Measurements from ENCODE around the gene MDFI.

Gene MDFI

GRCh38 chr6:41642090-41642959 lies 4.1 kb downstream of the MDFI start:
- Histone ChIP-seq H3K4me3 (ENCODE audit: low read length) (no peak overlapping the region), H2AFZ (ENCODE audit: low read depth, low read length) (no peak overlapping the region), H3K9me3 (ENCODE audit: low read length) (no peaks in the 10 kb centered on the region), H3K27me3 (ENCODE audit: insufficient read depth, low read length) (no peaks in the 10 kb centered on the region), H3K4me1 (ENCODE audit: insufficient read depth, low read length) (peaks cover 30% of the 10 kb centered on the region), H3K36me3 (ENCODE audit: insufficient read depth, low read length) (peaks cover 14% of the 10 kb centered on the region)

DNA sequence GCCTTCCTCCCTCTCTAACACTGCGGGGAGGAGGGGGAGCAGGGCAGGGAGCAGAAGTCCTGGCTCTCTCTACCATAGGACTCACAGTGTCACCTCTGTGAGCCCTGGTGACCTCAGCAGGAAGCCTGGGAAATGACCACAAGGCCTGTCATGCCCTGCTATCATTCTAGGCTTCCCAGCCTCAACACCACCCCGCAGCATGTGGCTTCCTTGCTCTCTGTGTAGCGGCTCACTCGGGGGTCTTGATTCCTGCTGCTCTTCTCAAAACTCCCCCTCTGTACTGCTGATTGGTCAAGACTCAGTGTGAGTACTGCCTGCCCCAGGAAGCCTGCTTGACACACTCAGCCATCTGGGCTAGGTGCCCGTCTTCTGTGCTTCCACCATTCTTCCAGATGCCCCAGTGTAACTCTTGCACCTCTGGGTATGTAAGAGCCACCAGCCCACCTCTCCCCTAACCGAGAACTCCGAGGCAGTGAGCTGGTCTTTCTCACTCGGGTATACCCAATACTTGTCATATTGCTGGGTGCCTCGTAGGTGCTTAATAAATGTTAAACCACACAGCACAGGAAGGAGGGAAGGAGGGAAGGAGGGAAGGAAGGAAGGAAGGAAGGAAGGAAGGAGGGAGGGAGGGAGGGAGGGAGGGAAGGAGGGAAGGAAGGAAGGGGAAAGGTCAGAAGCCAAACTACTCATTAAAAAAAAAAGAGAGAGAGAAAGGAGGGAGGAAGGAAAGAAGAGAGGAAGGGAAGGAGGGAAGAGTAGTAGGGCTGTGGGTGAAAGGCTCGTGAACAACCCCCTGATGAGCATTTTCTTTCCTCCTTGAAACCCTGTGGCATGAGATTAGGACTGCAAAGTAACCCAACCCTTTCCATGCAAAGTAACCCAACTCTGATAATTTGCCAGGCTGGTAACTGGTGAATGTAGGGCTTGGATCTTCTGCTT lies 5.0 kb downstream of the MDFI start:
- H3K36me3 ChIP-seq (ENCODE audit: insufficient read depth, low read length), result peaks cover 19% of the 10 kb centered on the region
- H2AFZ ChIP-seq (ENCODE audit: low read depth, low read length), result no peak overlapping the region
- H3K27me3 ChIP-seq (ENCODE audit: insufficient read depth, low read length), result no peaks in the 10 kb centered on the region
- peaks cover 25% of the 10 kb centered on the region for H3K4me1 ChIP-seq (ENCODE audit: insufficient read depth, low read length)
- H3K9me3 ChIP-seq (ENCODE audit: low read length), result no peaks in the 10 kb centered on the region
- H3K4me3 ChIP-seq (ENCODE audit: low read length), result no peak overlapping the region

DNA sequence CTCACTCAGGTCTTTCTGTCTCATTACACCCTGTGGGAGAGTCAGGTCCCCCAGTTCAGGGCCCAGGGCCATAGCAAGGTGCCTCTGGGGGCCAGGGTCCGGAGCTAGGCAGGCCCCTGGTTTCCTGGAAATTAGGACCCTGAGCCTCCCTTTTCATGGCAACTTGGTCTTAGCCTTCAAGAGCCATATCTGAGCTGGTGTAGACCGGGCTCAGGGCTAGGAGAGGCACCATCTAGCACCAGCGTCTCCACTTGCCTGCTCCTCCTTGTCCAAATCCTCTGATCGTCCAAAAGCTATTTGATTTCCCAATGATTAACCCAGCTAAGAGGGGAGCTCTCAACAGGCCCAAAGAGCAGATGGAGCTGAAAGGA lies 5.6 kb downstream of the MDFI start:
- H3K9me3 ChIP-seq (ENCODE audit: low read length), result no peaks in the 10 kb centered on the region
- H3K4me1 ChIP-seq (ENCODE audit: insufficient read depth, low read length), result peaks cover 25% of the 10 kb centered on the region
- H3K36me3 ChIP-seq (ENCODE audit: insufficient read depth, low read length), result peaks cover 24% of the 10 kb centered on the region
- no peak overlapping the region for H3K4me3 ChIP-seq (ENCODE audit: low read length)
- no peak overlapping the region for H2AFZ ChIP-seq (ENCODE audit: low read depth, low read length)
- no peaks in the 10 kb centered on the region for H3K27me3 ChIP-seq (ENCODE audit: insufficient read depth, low read length)

DNA sequence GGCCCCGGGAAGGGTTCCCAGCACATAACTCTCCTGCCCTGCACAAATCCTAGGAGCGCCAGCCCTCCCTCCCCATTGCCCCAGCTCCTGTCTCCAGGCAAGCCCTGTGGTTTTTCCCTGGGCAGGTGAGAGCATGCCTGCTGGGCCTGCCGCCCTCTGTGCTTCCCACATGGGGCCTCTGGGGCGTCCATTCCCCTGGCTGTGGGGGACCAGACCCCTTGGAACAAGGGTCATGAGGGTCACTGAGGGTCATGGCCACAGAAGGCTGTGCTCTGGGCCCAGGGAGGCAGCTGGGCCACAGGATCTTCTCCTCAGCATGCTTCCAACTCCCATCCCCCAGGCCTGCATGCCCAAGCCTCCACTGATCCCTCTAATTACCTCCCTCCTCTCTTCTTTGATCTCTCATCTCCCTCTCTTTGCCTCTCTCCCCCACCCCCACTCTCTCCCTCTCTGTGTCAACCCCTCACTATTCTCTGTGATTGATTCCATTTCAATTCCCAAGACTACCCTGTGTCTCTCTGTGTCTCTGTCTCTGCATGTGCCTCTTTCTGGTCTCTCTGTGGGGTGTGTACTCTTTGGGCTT lies 6.1 kb downstream of the MDFI start:
- peaks cover 27% of the 10 kb centered on the region for H3K36me3 ChIP-seq (ENCODE audit: insufficient read depth, low read length)
- no peaks in the 10 kb centered on the region for H3K9me3 ChIP-seq (ENCODE audit: low read length)
- H3K4me3 ChIP-seq (ENCODE audit: low read length), result no peak overlapping the region
- H2AFZ ChIP-seq (ENCODE audit: low read depth, low read length), result no peak overlapping the region
- H3K4me1 ChIP-seq (ENCODE audit: insufficient read depth, low read length), result peaks cover 23% of the 10 kb centered on the region
- no peaks in the 10 kb centered on the region for H3K27me3 ChIP-seq (ENCODE audit: insufficient read depth, low read length)

DNA sequence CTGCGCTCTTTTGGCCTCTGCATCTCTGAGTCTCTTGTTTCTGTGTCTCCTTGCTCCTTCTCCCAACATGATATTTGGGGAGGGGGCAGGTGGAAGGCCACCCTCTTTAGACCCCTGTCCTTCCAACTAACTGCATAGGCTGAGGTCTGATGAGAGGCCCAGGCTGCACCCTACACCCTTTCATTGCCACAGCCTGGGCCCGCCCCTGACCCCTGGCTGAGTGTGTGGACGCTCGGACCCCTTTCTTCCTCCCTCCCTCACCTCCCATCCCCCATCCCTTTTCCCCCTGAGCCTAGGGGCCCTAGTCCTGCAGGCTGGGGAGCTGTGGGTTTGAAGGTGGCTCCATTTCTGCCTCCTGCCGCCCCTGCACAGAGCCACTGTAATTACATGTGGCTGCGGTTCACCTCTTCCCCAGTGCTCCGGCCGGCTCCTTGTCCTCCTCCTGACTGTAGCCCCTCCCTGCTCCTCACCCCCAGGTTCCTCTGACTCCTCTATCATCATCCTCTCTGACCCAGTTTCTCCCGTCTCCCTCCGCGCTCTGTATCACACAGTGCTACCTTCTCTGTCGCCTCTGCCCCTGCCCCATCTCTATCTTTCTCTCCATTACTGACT lies 6.8 kb downstream of the MDFI start:
- Histone ChIP-seq H2AFZ (ENCODE audit: low read depth, low read length) (no peak overlapping the region), H3K4me3 (ENCODE audit: low read length) (no peak overlapping the region), H3K4me1 (ENCODE audit: insufficient read depth, low read length) (peaks cover 16% of the 10 kb centered on the region), H3K27me3 (ENCODE audit: insufficient read depth, low read length) (no peaks in the 10 kb centered on the region), H3K9me3 (ENCODE audit: low read length) (no peaks in the 10 kb centered on the region), H3K36me3 (ENCODE audit: insufficient read depth, low read length) (peaks cover 33% of the 10 kb centered on the region)

DNA sequence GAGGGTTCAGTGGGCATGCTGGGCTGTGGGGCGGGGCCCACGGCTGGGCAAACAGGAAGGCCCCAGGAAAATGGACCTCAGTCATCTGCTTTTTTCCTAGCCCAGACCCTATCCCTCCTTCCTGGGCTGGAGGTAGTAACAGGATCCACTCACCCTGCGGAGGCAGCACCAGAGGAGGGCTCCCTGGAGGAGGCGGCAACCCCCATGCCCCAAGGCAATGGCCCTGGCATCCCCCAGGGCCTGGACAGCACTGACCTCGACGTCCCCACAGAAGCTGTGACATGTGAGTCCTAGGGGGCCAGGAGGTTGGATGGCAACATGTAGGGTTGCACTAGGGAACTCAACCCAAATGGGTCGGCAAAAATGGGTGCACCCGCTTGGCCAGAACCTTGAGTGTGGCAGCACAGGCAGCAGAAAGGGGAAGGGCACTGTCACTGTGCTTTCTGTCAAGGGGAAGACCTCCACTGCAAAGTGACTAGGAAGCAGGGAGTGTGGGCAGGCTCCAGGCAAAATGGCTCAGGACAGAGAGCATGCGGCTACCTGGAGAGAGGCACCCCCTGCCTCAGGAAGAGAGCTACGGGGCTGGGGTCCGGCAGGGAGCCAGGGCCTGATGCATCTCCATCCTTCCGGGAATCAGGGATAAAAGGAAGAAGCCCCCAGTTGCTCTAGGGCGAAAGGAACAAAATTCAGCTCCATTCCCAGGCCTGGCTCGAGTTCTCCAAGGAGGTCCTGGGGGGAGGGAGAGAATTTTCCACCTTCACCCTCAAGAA lies 7.9 kb downstream of the MDFI start:
- H3K9me3 ChIP-seq (ENCODE audit: low read length), result no peaks in the 10 kb centered on the region
- peaks cover 15% of the 10 kb centered on the region for H3K4me1 ChIP-seq (ENCODE audit: insufficient read depth, low read length)
- no peak overlapping the region for H3K4me3 ChIP-seq (ENCODE audit: low read length)
- no peak overlapping the region for H2AFZ ChIP-seq (ENCODE audit: low read depth, low read length)
- no peaks in the 10 kb centered on the region for H3K27me3 ChIP-seq (ENCODE audit: insufficient read depth, low read length)
- H3K36me3 ChIP-seq (ENCODE audit: insufficient read depth, low read length), result peaks cover 40% of the 10 kb centered on the region

- no peak overlapping the region for H2AFZ ChIP-seq (ENCODE audit: low read depth, low read length)
- H3K4me1 ChIP-seq (ENCODE audit: insufficient read depth, low read length), result peaks cover 15% of the 10 kb centered on the region
- H3K27me3 ChIP-seq (ENCODE audit: insufficient read depth, low read length), result no peaks in the 10 kb centered on the region
- H3K4me3 ChIP-seq (ENCODE audit: low read length), result no peak overlapping the region
- H3K36me3 ChIP-seq (ENCODE audit: insufficient read depth, low read length), result peaks cover 48% of the 10 kb centered on the region
- no peaks in the 10 kb centered on the region for H3K9me3 ChIP-seq (ENCODE audit: low read length)
Measured at GRCh38 chr6:41647061-41647511, 8.8 kb downstream of the MDFI start.

DNA sequence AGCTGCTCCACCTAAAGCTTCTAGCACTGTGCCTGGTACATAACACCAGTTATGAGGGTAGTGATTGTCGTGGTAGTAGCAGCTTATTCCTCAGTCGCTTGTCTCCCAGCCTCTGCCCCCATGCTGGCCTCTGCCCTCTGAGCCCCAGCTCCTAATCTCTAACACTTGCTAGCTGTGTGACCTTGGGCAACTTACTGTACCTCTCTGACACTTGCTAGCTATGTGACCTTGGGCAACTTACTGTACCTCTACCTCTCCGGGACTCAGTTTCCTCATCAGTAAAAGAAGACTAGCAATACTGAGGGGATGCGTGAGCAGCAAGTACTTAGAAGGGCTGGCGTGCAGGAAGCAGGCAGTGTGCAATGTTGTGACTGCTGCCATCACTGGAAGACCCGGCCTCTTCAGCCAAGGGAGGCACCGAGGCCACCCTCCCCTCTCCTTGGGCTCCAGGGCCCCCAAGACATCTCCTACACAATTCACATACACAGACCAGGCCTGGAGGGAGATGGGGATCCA lies 9.9 kb downstream of the MDFI start:
- Histone ChIP-seq H3K27me3 (ENCODE audit: insufficient read depth, low read length) (no peaks in the 10 kb centered on the region), H3K9me3 (ENCODE audit: low read length) (no peaks in the 10 kb centered on the region), H3K36me3 (ENCODE audit: insufficient read depth, low read length) (peaks cover 55% of the 10 kb centered on the region), H3K4me1 (ENCODE audit: insufficient read depth, low read length) (peaks cover 15% of the 10 kb centered on the region), H2AFZ (ENCODE audit: low read depth, low read length) (no peak overlapping the region), H3K4me3 (ENCODE audit: low read length) (no peak overlapping the region)

DNA sequence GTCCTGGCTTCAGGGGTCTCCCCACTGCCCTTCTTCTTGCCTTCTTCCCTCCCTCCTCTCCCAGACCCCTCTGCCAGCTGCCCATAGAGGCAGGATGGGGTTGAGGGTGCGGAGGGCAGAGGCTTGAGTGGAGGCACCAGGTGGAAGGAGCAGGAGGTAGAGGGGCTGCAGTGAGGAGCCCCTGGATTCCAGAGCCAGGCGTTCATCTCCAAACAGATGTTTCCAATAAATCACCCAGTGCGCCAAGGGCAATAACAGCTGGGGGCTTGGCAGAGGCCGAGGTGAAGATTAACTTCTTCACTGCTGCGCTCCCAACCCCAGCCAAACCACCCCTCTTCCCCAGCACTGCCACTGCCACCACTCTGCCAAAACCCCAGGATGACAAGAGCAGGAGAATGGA lies 10.7 kb downstream of the MDFI start:
- Histone ChIP-seq H3K36me3 (ENCODE audit: insufficient read depth, low read length) (peaks cover 55% of the 10 kb centered on the region), H2AFZ (ENCODE audit: low read depth, low read length) (no peak overlapping the region), H3K4me3 (ENCODE audit: low read length) (no peak overlapping the region), H3K9me3 (ENCODE audit: low read length) (no peaks in the 10 kb centered on the region), H3K4me1 (ENCODE audit: insufficient read depth, low read length) (peaks cover 11% of the 10 kb centered on the region), H3K27me3 (ENCODE audit: insufficient read depth, low read length) (no peaks in the 10 kb centered on the region)

GRCh38 chr6:41649596-41649995 lies 11.3 kb downstream of the MDFI start:
- no peaks in the 10 kb centered on the region for H3K9me3 ChIP-seq (ENCODE audit: low read length)

GRCh38 chr6:41650120-41650519 lies 11.9 kb downstream of the MDFI start:
- Histone ChIP-seq H3K4me3 (ENCODE audit: low read length) (no peak overlapping the region), H2AFZ (ENCODE audit: low read depth, low read length) (no peak overlapping the region), H3K27me3 (ENCODE audit: insufficient read depth, low read length) (no peaks in the 10 kb centered on the region), H3K9me3 (ENCODE audit: low read length) (no peaks in the 10 kb centered on the region), H3K36me3 (ENCODE audit: insufficient read depth, low read length) (peaks cover 58% of the 10 kb centered on the region), H3K4me1 (ENCODE audit: insufficient read depth, low read length) (no peaks in the 10 kb centered on the region)

More at GRCh38 chr6:41649596-41649995, 11.3 kb downstream of the MDFI start:
- Histone ChIP-seq H3K4me3 (ENCODE audit: low read length) (no peak overlapping the region), H3K36me3 (ENCODE audit: insufficient read depth, low read length) (peaks cover 58% of the 10 kb centered on the region), H3K4me1 (ENCODE audit: insufficient read depth, low read length) (peaks cover 4% of the 10 kb centered on the region), H2AFZ (ENCODE audit: low read depth, low read length) (no peak overlapping the region), H3K27me3 (ENCODE audit: insufficient read depth, low read length) (no peaks in the 10 kb centered on the region)

Measured in neuron (in vitro differentiated cells).